ENCODE results near the gene RNF224.

RNF224 gene

DNA sequence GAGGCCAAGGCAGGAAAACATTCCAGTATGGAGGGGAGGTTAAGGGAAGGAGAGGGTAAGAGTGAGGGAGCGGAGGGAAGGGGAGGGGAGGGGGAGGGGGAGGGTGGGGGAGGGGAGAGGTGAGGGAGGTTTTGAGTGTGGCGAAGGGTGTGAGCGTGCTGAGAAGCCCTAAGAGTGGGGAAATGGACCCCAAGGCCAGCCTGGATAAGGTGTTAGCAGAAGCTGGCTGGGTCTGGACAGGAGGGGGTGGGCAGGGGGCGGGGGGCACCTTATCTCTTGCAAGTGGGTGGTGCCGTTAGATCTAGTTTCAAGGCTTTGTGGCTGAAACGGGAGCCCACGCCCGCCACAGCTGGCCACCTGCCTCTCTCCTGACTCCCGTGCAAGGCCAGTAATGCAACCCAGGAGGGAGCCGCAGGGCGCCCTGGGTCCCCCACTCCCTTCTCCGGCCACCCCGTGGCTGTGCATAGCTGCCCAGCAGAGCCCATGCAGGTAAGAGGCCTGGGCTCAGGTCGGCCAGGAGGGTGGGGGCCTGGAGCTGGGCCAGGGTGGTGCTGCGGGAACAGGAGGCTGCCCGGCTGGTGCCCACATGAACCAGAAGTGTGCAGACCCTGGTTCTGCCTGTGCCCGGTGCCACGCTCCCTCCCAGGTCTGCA is 677 bp downstream of the RNF224 start:
- Histone ChIP-seq H3K27me3 (replicated peaks in 2 of 5; ENCODE audit: control insufficient read depth in 4 of 5, insufficient read depth in 5 of 5, low read length in 4 of 5) (peaks cover 0 to 35% (median 0%) of the 10 kb centered on the region in 5 experiments), H3K9me3 (ENCODE audit: control extremely low read depth in 1 of 5, control insufficient read depth in 4 of 5, insufficient read depth in 2 of 5, low read depth in 1 of 5, low read length in 4 of 5) (no peaks in the 10 kb centered on the region), H3K27ac (ENCODE audit: insufficient read depth in 1 of 2, low read depth in 1 of 2, low read length in 2 of 2, poor library complexity in 1 of 2, severe bottlenecking in 2 of 2) (no peak overlapping the region), H3K4me3 (ENCODE audit: control insufficient read depth in 1 of 7, extremely low read depth in 1 of 7, insufficient read depth in 4 of 7, low read depth in 2 of 7, low read length in 6 of 7) (no peak overlapping the region), H3K36me3 (ENCODE audit: control insufficient read depth in 4 of 4, insufficient read depth in 4 of 4, low read length in 3 of 4) (no peaks in the 10 kb centered on the region), H3K4me1 (ENCODE audit: control extremely low read depth in 1 of 4, control insufficient read depth in 4 of 4, insufficient read depth in 4 of 4, low read length in 3 of 4) (peaks cover 2 to 18% (median 15%) of the 10 kb centered on the region in 4 experiments)
- 47% methylated on average over 10 of the region's 18 CpGs for WGBS (ENCODE audit: insufficient coverage)
- CTCF ChIA-PET, result interaction anchor here (0.7 to 6.3 kb wide), 18 partner anchors 9 to 159 kb away, joined by 3 to 46 read pairs (median 4); partner anchors contain the start of genes ANAPC2, NDOR1, SSNA1 and TMEM203
- POLR2A ChIA-PET, result interaction anchor here (1.0 kb wide), 1 partner anchor 8 kb away, joined by 5 read pairs; no protein-coding TSS in a partner anchor
- no peak for DNase-seq

DNA sequence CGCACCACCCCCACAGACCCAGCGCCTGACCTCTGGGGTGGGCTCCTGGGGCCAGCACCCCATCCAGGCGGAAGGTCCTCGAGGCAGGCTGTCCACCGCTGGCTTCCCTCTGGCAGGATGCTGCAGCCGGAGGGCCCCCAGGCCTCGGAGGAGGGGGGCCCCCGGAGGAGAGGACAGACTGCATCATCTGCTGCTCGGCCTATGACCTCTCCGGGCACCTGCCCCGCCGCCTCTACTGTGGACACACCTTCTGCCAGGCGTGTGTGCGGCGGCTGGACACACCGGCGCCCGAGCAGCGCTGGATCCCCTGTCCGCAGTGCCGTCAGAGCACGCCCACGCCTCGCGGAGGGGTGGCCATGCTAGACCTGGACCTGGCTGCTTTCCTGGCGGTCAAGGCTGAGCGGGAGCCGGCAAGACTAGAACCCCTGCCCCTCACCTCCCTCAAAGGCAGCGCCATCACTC is 1.2 kb downstream of the RNF224 start:
- Histone ChIP-seq H3K4me3 (ENCODE audit: control insufficient read depth in 1 of 7, extremely low read depth in 1 of 7, insufficient read depth in 4 of 7, low read depth in 2 of 7, low read length in 6 of 7) (no peak overlapping the region), H3K9me3 (ENCODE audit: control extremely low read depth in 1 of 5, control insufficient read depth in 4 of 5, insufficient read depth in 2 of 5, low read depth in 1 of 5, low read length in 4 of 5) (no peaks in the 10 kb centered on the region), H3K4me1 (ENCODE audit: control extremely low read depth in 1 of 4, control insufficient read depth in 4 of 4, insufficient read depth in 4 of 4, low read length in 3 of 4) (peaks cover 2 to 16% (median 13%) of the 10 kb centered on the region in 4 experiments), H3K36me3 (ENCODE audit: control insufficient read depth in 4 of 4, insufficient read depth in 4 of 4, low read length in 3 of 4) (no peaks in the 10 kb centered on the region), H3K27me3 (replicated peaks in 2 of 5; ENCODE audit: control insufficient read depth in 4 of 5, insufficient read depth in 5 of 5, low read length in 4 of 5) (peaks cover 0 to 35% (median 0%) of the 10 kb centered on the region in 5 experiments), H3K27ac (ENCODE audit: insufficient read depth in 1 of 2, low read depth in 1 of 2, low read length in 2 of 2, poor library complexity in 1 of 2, severe bottlenecking in 2 of 2) (no peak overlapping the region)
- no peak for DNase-seq
- ChIA-PET POLR2A (no interaction called here), CTCF (interaction anchor here (1.2 to 6.3 kb wide), 7 partner anchors 24 to 110 kb away, joined by 3 to 46 read pairs (median 9); partner anchors contain the start of genes ANAPC2, NDOR1, SSNA1 and TMEM203)
- 82% methylated on average over 24 of the region's 29 CpGs for WGBS (ENCODE audit: insufficient coverage)

DNA sequence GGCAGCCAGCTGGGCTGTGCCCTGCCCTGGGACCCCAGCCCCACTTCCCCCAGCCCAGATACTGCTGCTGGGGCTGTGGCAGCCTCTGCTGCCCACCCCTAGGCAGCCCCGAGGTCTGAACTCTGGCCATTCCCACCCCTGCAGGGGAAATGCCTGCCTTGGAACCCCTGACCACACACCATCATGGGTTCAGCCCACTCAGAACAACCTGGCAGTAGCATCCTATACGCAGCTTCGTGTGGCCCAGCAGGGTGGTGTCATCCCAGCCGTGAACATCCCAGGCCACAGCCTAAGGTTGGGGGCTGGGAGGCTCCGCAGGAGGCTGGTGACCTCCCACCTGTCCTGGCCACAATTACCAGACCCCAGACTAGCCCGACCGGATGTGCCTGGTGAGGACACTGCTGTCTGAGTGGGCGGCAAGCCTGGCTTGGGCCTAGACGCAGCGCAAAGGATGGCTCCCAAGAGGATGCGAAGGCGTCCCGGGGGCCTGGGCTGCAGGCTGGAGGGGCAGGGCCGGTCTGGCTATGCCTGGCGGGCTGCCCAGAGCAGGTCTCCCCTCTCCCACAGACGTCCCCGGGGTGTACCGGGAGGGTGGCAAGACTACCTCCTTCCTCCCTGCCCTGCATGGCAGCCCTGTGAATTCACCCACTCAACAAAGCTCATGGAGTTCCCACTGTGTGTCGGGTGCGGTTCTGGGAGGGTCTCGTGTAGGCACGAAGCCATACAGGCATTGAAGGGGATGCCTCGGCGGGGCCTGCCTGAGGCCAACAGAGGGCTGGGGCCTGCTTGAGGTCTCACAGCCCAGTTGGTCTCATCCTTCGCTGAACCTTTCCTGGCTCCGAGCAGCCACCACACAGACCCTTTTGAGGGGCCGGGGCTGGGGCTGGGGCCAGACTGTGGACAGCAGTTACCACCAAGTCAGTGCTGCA is 1.9 kb downstream of the RNF224 start:
- no peak overlapping the region for H3K4me3 ChIP-seq (ENCODE audit: control insufficient read depth in 1 of 7, extremely low read depth in 1 of 7, insufficient read depth in 4 of 7, low read depth in 2 of 7, low read length in 6 of 7)
- WGBS (ENCODE audit: insufficient coverage), result 74% methylated on average over 22 of the region's 27 CpGs
- no peak overlapping the region for H3K27ac ChIP-seq (ENCODE audit: insufficient read depth in 1 of 2, low read depth in 1 of 2, low read length in 2 of 2, poor library complexity in 1 of 2, severe bottlenecking in 2 of 2)
- CTCF ChIA-PET, result interaction anchor here (0.5 to 1.9 kb wide), 4 partner anchors 21 to 111 kb away, joined by 3 to 9 read pairs (median 3); partner anchors contain the start of genes ANAPC2 and SSNA1
- peaks cover 0 to 11% (median 8%) of the 10 kb centered on the region in 4 experiments for H3K4me1 ChIP-seq (ENCODE audit: control extremely low read depth in 1 of 4, control insufficient read depth in 4 of 4, insufficient read depth in 4 of 4, low read length in 3 of 4)
- H3K27me3 ChIP-seq (replicated peaks in 2 of 5; ENCODE audit: control insufficient read depth in 4 of 5, insufficient read depth in 5 of 5, low read length in 4 of 5), result peaks cover 0 to 38% (median 0%) of the 10 kb centered on the region in 5 experiments
- no peak for DNase-seq
- POLR2A ChIA-PET, result interaction anchor here (0.6 to 0.9 kb wide), 3 partner anchors 67 to 117 kb away, joined by 3 to 4 read pairs (median 3); no protein-coding TSS in a partner anchor
- no peaks in the 10 kb centered on the region for H3K9me3 ChIP-seq (ENCODE audit: control extremely low read depth in 1 of 5, control insufficient read depth in 4 of 5, insufficient read depth in 2 of 5, low read depth in 1 of 5, low read length in 4 of 5)
- H3K36me3 ChIP-seq (ENCODE audit: control insufficient read depth in 4 of 4, insufficient read depth in 4 of 4, low read length in 3 of 4), result no peaks in the 10 kb centered on the region

DNA sequence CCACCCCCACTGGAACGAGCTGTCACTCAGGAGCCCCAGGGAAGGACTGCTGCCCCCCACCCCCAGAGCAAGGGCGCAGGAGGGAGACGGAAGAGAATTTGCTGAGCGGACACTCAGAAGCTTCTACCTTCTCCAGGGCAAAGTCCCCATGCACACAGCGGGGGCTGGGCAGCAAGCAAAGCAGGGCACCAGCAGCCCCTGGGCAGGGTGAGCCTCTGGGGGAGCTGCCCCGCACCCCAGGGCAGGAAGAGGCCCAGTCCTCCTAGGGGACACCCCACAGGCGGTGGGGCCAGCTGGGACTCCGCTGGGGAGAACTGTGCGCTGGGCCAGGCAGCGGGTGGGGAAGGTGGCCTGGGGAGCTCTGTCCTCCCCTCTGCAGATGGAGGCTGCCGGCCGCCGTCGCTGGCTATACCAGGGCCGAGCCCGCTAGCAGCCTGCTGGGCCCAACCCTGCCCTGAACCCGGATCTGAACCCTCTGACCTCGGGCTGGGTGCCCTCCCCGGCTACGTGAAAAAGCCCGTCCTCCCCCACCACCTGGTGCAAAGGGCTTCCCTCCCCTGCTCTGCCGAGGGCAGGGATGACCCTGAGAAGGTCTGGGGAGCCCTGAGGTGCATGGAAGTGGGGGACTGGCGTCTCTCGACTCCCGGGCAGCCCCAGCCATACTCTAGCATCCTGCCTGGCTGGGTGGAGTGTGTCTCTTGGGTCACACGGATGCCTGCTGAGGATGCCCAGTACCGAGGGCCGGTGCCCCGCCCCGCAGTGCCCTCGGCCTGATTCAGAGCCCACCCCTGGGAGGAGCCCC is 2.8 kb downstream of the RNF224 start:
- DNase-seq, result no peak
- no peak overlapping the region for H3K4me3 ChIP-seq (ENCODE audit: control insufficient read depth in 1 of 7, extremely low read depth in 1 of 7, insufficient read depth in 4 of 7, low read depth in 2 of 7, low read length in 6 of 7)
- POLR2A ChIA-PET, result interaction anchor here (0.6 to 0.9 kb wide), 2 partner anchors 67 to 118 kb away, joined by 3 to 4 read pairs; no protein-coding TSS in a partner anchor
- no peaks in the 10 kb centered on the region for H3K9me3 ChIP-seq (ENCODE audit: control extremely low read depth in 1 of 5, control insufficient read depth in 4 of 5, insufficient read depth in 2 of 5, low read depth in 1 of 5, low read length in 4 of 5)
- no peaks in the 10 kb centered on the region for H3K36me3 ChIP-seq (ENCODE audit: control insufficient read depth in 4 of 4, insufficient read depth in 4 of 4, low read length in 3 of 4)
- WGBS (ENCODE audit: insufficient coverage), result 63% methylated on average over 24 of the region's 31 CpGs
- peaks cover 0 to 42% (median 0%) of the 10 kb centered on the region in 5 experiments for H3K27me3 ChIP-seq (replicated peaks in 2 of 5; ENCODE audit: control insufficient read depth in 4 of 5, insufficient read depth in 5 of 5, low read length in 4 of 5)
- no peak overlapping the region for H3K27ac ChIP-seq (ENCODE audit: insufficient read depth in 1 of 2, low read depth in 1 of 2, low read length in 2 of 2, poor library complexity in 1 of 2, severe bottlenecking in 2 of 2)
- CTCF ChIA-PET, result interaction anchor here (0.5 to 1.9 kb wide), 4 partner anchors 22 to 112 kb away, joined by 3 to 9 read pairs (median 3); partner anchors contain the start of genes ANAPC2 and SSNA1
- peaks cover 0 to 10% (median 5%) of the 10 kb centered on the region in 4 experiments for H3K4me1 ChIP-seq (ENCODE audit: control extremely low read depth in 1 of 4, control insufficient read depth in 4 of 4, insufficient read depth in 4 of 4, low read length in 3 of 4)

DNA sequence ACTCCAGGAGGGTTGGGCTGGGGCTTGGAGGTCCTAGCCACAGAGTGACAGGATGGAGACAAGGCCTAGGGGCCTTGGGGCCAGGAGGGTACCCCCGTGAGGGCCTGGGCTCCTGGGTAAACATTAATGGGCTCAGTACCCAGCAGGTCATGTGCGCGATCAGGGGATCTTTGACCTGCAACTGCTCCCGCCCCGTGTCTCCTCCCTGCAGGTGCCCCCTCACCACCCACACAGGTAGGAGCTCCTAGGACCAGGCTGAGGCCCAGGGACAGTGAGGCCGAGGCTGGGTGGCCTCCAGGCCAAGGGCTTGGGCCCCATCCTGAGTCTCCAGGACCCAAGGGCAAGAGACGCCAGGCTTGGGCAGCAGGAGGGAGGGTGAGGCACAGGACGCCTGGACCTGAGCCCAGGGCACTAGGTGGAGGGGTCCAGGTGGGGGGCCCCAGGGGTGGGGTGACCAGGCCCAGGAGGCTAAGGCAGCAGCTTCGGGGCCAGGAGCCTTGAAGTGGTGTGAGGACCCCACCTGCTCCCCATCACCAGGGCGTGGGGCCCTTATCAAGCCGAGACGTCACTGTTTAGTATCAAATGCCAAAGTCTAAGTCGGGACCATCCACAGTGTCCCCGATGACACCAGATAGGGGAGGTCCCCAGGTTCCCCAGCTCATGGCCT is 3.5 kb downstream of the RNF224 start, which contains the start of gene SLC34A3:
Gene SLC34A3, plus strand, starts transcription at position 197 of the 667 bp plus-strand sequence. CDS start 802 bp downstream, outside the sequence.
- CTCF ChIA-PET, result interaction anchor here (1.0 kb wide), 1 partner anchor 23 kb away, joined by 3 read pairs; no protein-coding TSS in a partner anchor

More for the DNA sequence above, 3.5 kb downstream of the RNF224 start, which contains the start of gene SLC34A3:
- Histone ChIP-seq H3K4me3 (ENCODE audit: control insufficient read depth in 1 of 7, extremely low read depth in 1 of 7, insufficient read depth in 4 of 7, low read depth in 2 of 7, low read length in 6 of 7) (no peak within 1 kb of the TSS), H3K27me3 (replicated peaks in 2 of 5; ENCODE audit: control insufficient read depth in 4 of 5, insufficient read depth in 5 of 5, low read length in 4 of 5) (peaks cover 0 to 42% (median 0%) of the 10 kb centered on the region in 5 experiments), H3K4me1 (ENCODE audit: control extremely low read depth in 1 of 4, control insufficient read depth in 4 of 4, insufficient read depth in 4 of 4, low read length in 3 of 4) (peaks cover 0 to 15% (median 10%) of the 10 kb centered on the region in 4 experiments), H3K36me3 (ENCODE audit: control insufficient read depth in 4 of 4, insufficient read depth in 4 of 4, low read length in 3 of 4) (no peaks in the 10 kb centered on the region), H3K27ac (ENCODE audit: insufficient read depth in 1 of 2, low read depth in 1 of 2, low read length in 2 of 2, poor library complexity in 1 of 2, severe bottlenecking in 2 of 2) (no peak within 1 kb of the TSS), H3K9me3 (ENCODE audit: control extremely low read depth in 1 of 5, control insufficient read depth in 4 of 5, insufficient read depth in 2 of 5, low read depth in 1 of 5, low read length in 4 of 5) (no peaks in the 10 kb centered on the region)
- WGBS (ENCODE audit: insufficient coverage), result 84% methylated on average over 11 of the region's 14 CpGs
- DNase-seq, result no peak
- POLR2A ChIA-PET, result no interaction called here

All from common myeloid progenitor, CD34-positive (primary cell).